HepG2 (cell line): ENCODE measurements around the gene ASCC2. TPM values are rescaled to one million over a fixed set of nuclear protein-coding genes. Genes with fewer than 3 reads are reported as not detected.
A peak's percentile ranks its signal among the peaks of the same experiment; 100 is the strongest.

ENCODE experiments used
- ATAC-seq: fragments of 200-7000 bp; cut with Tn5 transposase; 3 replicates; pipeline ENCODE4 v1.9.1; 2020; ENCODE audit warnings: mild to moderate bottlenecking, moderate library complexity
- BruUV-seq: library from RNA; stranded (reverse); fragments of 400-500 nt; replicated peaks from 2 replicates; lab custom pipeline; 2021; lab: Mats Ljungman, UMichigan
- CTCF ChIA-PET: fragments of 300-600 bp; formaldehyde crosslinking; extraction: SDS; loops from one replicate; lab custom pipeline; 2021; ENCODE audit warnings: low total read pairs, inconsistent platforms, low intra/inter-chr PET ratio; lab: Yijun Ruan, JAX
- POLR2A ChIA-PET: fragments of 350-600 bp; sonication (Branson Sonifier 250); formaldehyde crosslinking; loops from one replicate; lab custom pipeline; 2020; ENCODE audit warnings: antibody characterized with exemption, inconsistent platforms; lab: Yijun Ruan, JAX
- DNase-seq: peaks from one replicate; pipeline ENCODE4 v3.0.0-alpha.2; 2015; ENCODE audit warnings: low spot score
- FAIRE-seq: peaks from 3 replicates; lab custom pipeline; 2011; peaks lifted over from hg19 to GRCh38; lab: Jason Lieb, UNC
- H2AFZ ChIP-seq: one replicate; pipeline ENCODE4 v1.6.1; 2011; ENCODE audit warnings: low read length, inconsistent platforms
- H3K27ac ChIP-seq: fragments of 300-600 bp; 3 replicates; pipeline ENCODE4 v1.8.0; 2011; ENCODE audit warnings: mixed run types, mild to moderate bottlenecking, mixed read lengths, low read length, inconsistent platforms; ENCODE audit not compliant: insufficient read depth; ENCODE audit errors: extremely low read length
- H3K27me3 ChIP-seq, 2 experiments: fragments of 200-600 bp in 1 of 2; 2 replicates in 1 of 2; 3 replicates in 1 of 2; pipeline versions ENCODE4 v1.6.0 to v1.8.0; 2011; ENCODE audit warnings: low read length in 2 of 2, mild to moderate bottlenecking in 2 of 2, moderate library complexity in 2 of 2, inconsistent platforms in 1 of 2; ENCODE audit not compliant: insufficient read depth in 2 of 2, control insufficient read depth in 1 of 2
- H3K36me3 ChIP-seq, 2 experiments: fragments of 200-600 bp in 1 of 2; replicated peaks in 1 of 2; 2 replicates in 1 of 2; 3 replicates in 1 of 2; pipeline versions ENCODE4 v1.5.1 to v1.8.0; 2011; ENCODE audit warnings: low read length in 2 of 2, inconsistent platforms in 1 of 2; ENCODE audit not compliant: insufficient read depth in 2 of 2, control insufficient read depth in 1 of 2
- H3K4me1 ChIP-seq: 2 replicates; pipeline ENCODE4 v1.5.1; 2012; ENCODE audit warnings: low read length, inconsistent platforms; ENCODE audit not compliant: insufficient read depth
- H3K4me2 ChIP-seq: 2 replicates; pipeline ENCODE4 v1.6.0; 2011; ENCODE audit warnings: low read depth, low read length, inconsistent platforms
- H3K4me3 ChIP-seq, 3 experiments: fragments of 200-600 bp in 1 of 3; sonication (generic), shearing (Covaris generic) in 1 of 3; replicated peaks in 1 of 3; 2 replicates each; pipeline ENCODE4 v1.5.1; 2011 to 2016; ENCODE audit warnings: low read length in 3 of 3, inconsistent platforms in 2 of 3, low read depth in 2 of 3, mild to moderate bottlenecking in 2 of 3, control low read depth in 1 of 3, mixed read lengths in 1 of 3; ENCODE audit not compliant: insufficient read depth in 1 of 3
- H3K79me2 ChIP-seq: one replicate; pipeline ENCODE4 v1.6.1; 2011; ENCODE audit warnings: low read length, inconsistent platforms; ENCODE audit not compliant: insufficient read depth
- H3K9ac ChIP-seq: 2 replicates; pipeline ENCODE4 v1.6.0; 2011; ENCODE audit warnings: mild to moderate bottlenecking, low read depth, low read length, inconsistent platforms; ENCODE audit not compliant: insufficient read depth
- H3K9me3 ChIP-seq: 2 replicates; pipeline ENCODE4 v1.5.1; 2012; ENCODE audit warnings: mild to moderate bottlenecking, low read length
- H4K20me1 ChIP-seq: 2 replicates; pipeline ENCODE4 v1.6.0; 2011; ENCODE audit warnings: inconsistent platforms, mild to moderate bottlenecking, low read length, moderate library complexity; ENCODE audit not compliant: insufficient read depth
- CREM ChIP-seq, 2 experiments: sonication (generic) in 1 of 2; formaldehyde crosslinking in 1 of 2; IDR thresholded peaks; 2 replicates each; pipeline versions ENCODE4 v1.4.0 to v1.6.1; 2016 to 2020; ENCODE audit warnings: antibody characterized with exemption in 1 of 2, mild to moderate bottlenecking in 1 of 2, missing genetic modification reagents in 1 of 2
- HDAC2 ChIP-seq: sonication (generic); formaldehyde crosslinking; IDR thresholded peaks from 2 replicates; pipeline ENCODE4 v1.4.0; 2020; ENCODE audit warnings: missing genetic modification reagents
- PREB ChIP-seq: sonication (generic); formaldehyde crosslinking; IDR thresholded peaks from 2 replicates; pipeline ENCODE4 v1.4.0; 2020; ENCODE audit warnings: missing genetic modification reagents
- TIGD3 ChIP-seq: sonication (generic); formaldehyde crosslinking; IDR thresholded peaks from 2 replicates; pipeline ENCODE4 v1.5.1; 2020; ENCODE audit warnings: mild to moderate bottlenecking, missing genetic modification reagents, borderline replicate concordance
- TOE1 ChIP-seq: sonication (generic); formaldehyde crosslinking; IDR thresholded peaks from 2 replicates; pipeline ENCODE4 v1.4.0; 2020; ENCODE audit warnings: mild to moderate bottlenecking, missing genetic modification reagents
- YY1 ChIP-seq: IDR thresholded peaks from 2 replicates; pipeline ENCODE4 v1.6.1; 2011; ENCODE audit warnings: low read length, low read depth, moderate library complexity, mild to moderate bottlenecking; ENCODE audit not compliant: insufficient read depth, insufficient replicate concordance
- ZNF121 ChIP-seq: sonication (generic); formaldehyde crosslinking; IDR thresholded peaks from 2 replicates; pipeline ENCODE4 v1.5.0; 2020; ENCODE audit warnings: mild to moderate bottlenecking, missing genetic modification reagents
- ZNF263 ChIP-seq: sonication (generic); formaldehyde crosslinking; IDR thresholded peaks from 2 replicates; pipeline ENCODE4 v1.4.0; 2020; ENCODE audit warnings: missing genetic modification reagents
- ZNF460 ChIP-seq: sonication (generic); formaldehyde crosslinking; IDR thresholded peaks from 2 replicates; pipeline ENCODE4 v1.5.1; 2020; ENCODE audit warnings: missing genetic modification reagents, mild to moderate bottlenecking, borderline replicate concordance
- WGBS: methylation state at CpG from one replicate; pipeline ENCODE4 v1.1.6; 2017; ENCODE audit warnings: low lambda C conversion rate; 5-methylcytosine and 5-hydroxymethylcytosine counted together
- in situ Hi-C: cut with HindIII; loops from 2 replicates; pipeline ENCODE4 v1.10.0; 2017; ENCODE audit warnings: low pct_unique_long_range_greater_than_20kb; ENCODE audit not compliant: extremely low pct_ligation_motif_present
- intact Hi-C: fragments of 100-400 bp; cut with micrococcal nuclease; formaldehyde crosslinking; loops from one replicate; pipeline ENCODE4 v1.10.0; 2022; ENCODE audit not compliant: unreplicated experiment
- polyA plus RNA-seq, 8 experiments: library from polyadenylated mRNA; depleted of rRNA in 3 of 8; stranded (reverse) in 7 of 8; unstranded in 1 of 8; fragments of >200 nt; fragmentation: Illumina TruSeq in 4 of 8; extraction: Trizol in 4 of 8; gene quantifications; 2 replicates each; pipeline versions ENCODE4 v1.2.1 to v1.2.3, GENCODE V29; 2011 to 2016; ENCODE audit warnings: low read depth in 4 of 8, missing spikeins in 1 of 8, mixed read lengths in 1 of 8; ENCODE audit not compliant: insufficient read depth in 1 of 8
- total RNA-seq, 5 experiments: library from RNA; depleted of rRNA; stranded (reverse); fragments of >200 nt; fragmentation: Illumina TruSeq; extraction: Trizol; gene quantifications; 2 replicates each; pipeline ENCODE4 v1.2.3, GENCODE V29; 2016; ENCODE audit warnings: low read depth in 1 of 5
- TF ChIP-seq, protein P1 (sequence below): sonication (generic); IDR thresholded peaks from 2 replicates; pipeline ENCODE4 v1.6.1; 2016; ENCODE audit warnings: low read depth, borderline replicate concordance

The ASCC2 gene
- total and polyA plus RNA-seq, 2 of the 13 experiments (the other 11 are each of a cell fraction or from before 2014, with no cell fraction given), result 26.2 to 26.3 TPM

DNA sequence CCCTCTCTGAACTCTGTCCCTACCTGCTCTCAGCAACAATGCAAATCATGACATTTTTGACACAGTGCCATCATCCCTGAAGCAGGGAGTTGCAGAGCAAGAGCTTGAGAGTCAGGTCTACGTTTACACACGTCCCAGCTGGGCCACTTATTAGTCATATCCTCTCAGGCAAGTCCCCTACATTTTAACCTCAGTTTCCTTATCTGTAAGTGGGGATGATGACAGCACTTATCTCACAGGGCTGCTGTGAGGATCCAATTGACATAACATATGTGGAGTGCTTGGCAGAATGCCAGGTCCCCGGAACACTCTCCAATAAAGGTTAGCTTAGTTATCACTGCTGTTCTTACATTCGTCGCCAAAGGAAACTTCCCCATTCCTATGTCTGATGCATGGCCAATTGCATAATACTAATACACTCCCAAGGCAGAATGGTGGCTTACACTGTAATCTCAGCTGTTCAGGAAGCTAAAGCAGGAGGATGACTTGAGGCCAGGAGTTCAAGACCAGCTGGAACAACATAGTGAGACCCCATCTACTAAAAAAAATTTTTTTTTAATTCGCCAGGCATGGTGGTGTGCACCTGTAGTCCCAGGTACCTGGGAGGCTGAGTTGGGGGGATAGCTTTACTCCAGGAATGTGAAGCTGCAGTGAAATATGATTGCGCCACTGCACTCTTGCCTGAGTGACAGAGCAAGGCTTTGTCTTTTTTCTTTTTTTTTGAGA, 16.6 kb downstream of the ASCC2 start (continued):
- TF ChIP-seq ZNF121 (CRISPR knock-in tag) (peak; percentile 47; the same call in 1 of the 2 replicates), TOE1 (no peak), ZNF460 (CRISPR knock-in tag) (peak; percentile 64; the same call in 1 of the 2 replicates)

DNA sequence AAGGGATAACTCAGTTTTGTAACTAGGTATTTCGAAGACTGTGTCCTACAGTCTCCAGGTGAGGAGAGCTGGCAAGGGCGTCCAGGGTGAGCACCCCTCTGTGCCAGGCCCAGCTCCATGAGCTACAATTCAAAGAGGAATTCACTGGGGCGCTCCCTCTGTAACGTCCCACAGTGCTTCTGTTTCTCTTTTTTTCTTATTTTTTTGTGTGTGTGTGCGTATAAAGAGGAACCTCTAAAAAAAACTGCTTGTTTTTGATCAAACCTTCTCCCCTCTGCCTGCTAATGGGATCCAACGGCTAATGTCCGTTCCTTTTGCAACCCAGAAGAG, 17.1 kb downstream of the ASCC2 start:
- Histone ChIP-seq H4K20me1 (peaks cover 6% of the 10 kb centered on the region; the same call in 1 of the 2 replicates), H3K4me1 (peaks cover 26% of the 10 kb centered on the region), H3K36me3 (peaks cover 10 to 34% of the 10 kb centered on the region in 2 experiments), H3K27me3 (no peaks in the 10 kb centered on the region; a peak in 1 of 5 replicates), H3K79me2 (no peaks in the 10 kb centered on the region), H3K9ac (no peak overlapping the region), H3K4me2 (peak overlapping the region; percentile 4; the same call in 1 of the 2 replicates), H3K4me3 (no peak overlapping the region), H3K27ac (peak overlapping the region; percentile 54), H3K9me3 (no peaks in the 10 kb centered on the region), H2AFZ (no peak overlapping the region)
- no TSS peak for BruUV-seq
- in situ Hi-C loops, result no loop called here
- DNase-seq (no peak), FAIRE-seq (no peak), ATAC-seq (peak; percentile 24; the same call in 2 of the 3 replicates)
- ChIA-PET POLR2A (interaction anchor here (1.8 kb wide), 1 partner anchor 17 kb away, joined by 7 read pairs; the partner anchor contains the start of gene ASCC2), CTCF (no interaction called here)
- TF ChIP-seq TIGD3 (CRISPR knock-in tag) (no peak), HDAC2 (CRISPR knock-in tag) (no peak), ZNF263 (CRISPR knock-in tag) (no peak), YY1 (no peak), ZNF460 (CRISPR knock-in tag) (no peak), CREM (IDR thresholded peaks at IDR 0.05) (no peak), CREM (CRISPR knock-in tag; IDR thresholded peaks at IDR 0.05) (no peak), PREB (CRISPR knock-in tag) (no peak)
- TF ChIP-seq, protein P1, sequence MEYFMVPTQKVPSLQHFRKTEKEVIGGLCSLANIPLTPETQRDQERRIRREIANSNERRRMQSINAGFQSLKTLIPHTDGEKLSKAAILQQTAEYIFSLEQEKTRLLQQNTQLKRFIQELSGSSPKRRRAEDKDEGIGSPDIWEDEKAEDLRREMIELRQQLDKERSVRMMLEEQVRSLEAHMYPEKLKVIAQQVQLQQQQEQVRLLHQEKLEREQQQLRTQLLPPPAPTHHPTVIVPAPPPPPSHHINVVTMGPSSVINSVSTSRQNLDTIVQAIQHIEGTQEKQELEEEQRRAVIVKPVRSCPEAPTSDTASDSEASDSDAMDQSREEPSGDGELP, result no peak
- 76% methylated on average over 6 of the region's 7 CpGs for WGBS
- intact Hi-C loops, result no loop called here
